GM12878 (cell line): ENCODE results near the gene OLFML2A. TPM values are rescaled to one million over a fixed set of nuclear protein-coding genes. Genes with fewer than 3 reads are reported as not detected.

Source experiments
- ATF2 ChIP-seq: IDR thresholded peaks from 2 replicates; pipeline ENCODE4 v1.6.1; 2012; ENCODE audit warnings: low read length, inconsistent platforms
- BCL11A ChIP-seq: IDR thresholded peaks from 2 replicates; pipeline ENCODE4 v1.6.1; 2011; ENCODE audit warnings: low read depth, low read length
- BCL3 ChIP-seq: IDR thresholded peaks from 2 replicates; pipeline ENCODE4 v1.6.1; 2011; ENCODE audit warnings: borderline replicate concordance, low read depth, mild to moderate bottlenecking, moderate library complexity, low read length; ENCODE audit not compliant: insufficient read depth, poor library complexity, severe bottlenecking
- EED ChIP-seq: sonication (generic); IDR thresholded peaks from 2 replicates; pipeline ENCODE4 v1.6.1; 2016; ENCODE audit warnings: antibody characterized with exemption, low read depth
- ETV6 ChIP-seq, 2 experiments: fragments of 450-650 bp in 1 of 2; IDR thresholded peaks in 1 of 2; conservative IDR thresholded peaks in 1 of 2; 2 replicates each; pipeline ENCODE4 v1.6.1; 2014; ENCODE audit warnings: antibody characterized with exemption in 1 of 2, borderline replicate concordance in 1 of 2, low read depth in 1 of 2, mild to moderate bottlenecking in 1 of 2, moderate library complexity in 1 of 2
- HDGF ChIP-seq: fragments of 450-650 bp; IDR thresholded peaks from 2 replicates; pipeline ENCODE4 v1.6.1; 2016; ENCODE audit warnings: antibody characterized with exemption
- MEF2B ChIP-seq: fragments of 450-650 bp; IDR thresholded peaks from 2 replicates; pipeline ENCODE4 v1.6.1; 2018; ENCODE audit warnings: mild to moderate bottlenecking, moderate library complexity; ENCODE audit not compliant: partially characterized antibody, poor library complexity, severe bottlenecking
- NR2C2 ChIP-seq: IDR thresholded peaks from 2 replicates; pipeline ENCODE4 v1.6.1; 2011; ENCODE audit warnings: borderline replicate concordance, low read depth; ENCODE audit not compliant: control insufficient read depth, insufficient read length
- NR2F1 ChIP-seq: fragments of 450-650 bp; conservative IDR thresholded peaks from 2 replicates; pipeline ENCODE4 v1.6.1; 2017; ENCODE audit warnings: mild to moderate bottlenecking
- RBBP5 ChIP-seq: fragments of 200-600 bp; sonication (generic); conservative IDR thresholded peaks from 2 replicates; pipeline ENCODE4 v1.6.1; 2016
- RELA ChIP-seq: fragments of 450-650 bp; IDR thresholded peaks from 2 replicates; pipeline ENCODE4 v1.8.0; 2014; ENCODE audit warnings: borderline replicate concordance; ENCODE audit not compliant: partially characterized antibody
- ZBED1 ChIP-seq: IDR thresholded peaks from 2 replicates; pipeline ENCODE4 v1.6.1; 2016; ENCODE audit warnings: borderline replicate concordance
- polyA plus RNA-seq, 11 experiments: library from polyadenylated mRNA; depleted of rRNA in 4 of 11; unstranded in 6 of 11; stranded (reverse) in 5 of 11; fragments of >200 nt; fragmentation: Nextera tagmentation in 4 of 11; fragmentation: Illumina TruSeq in 1 of 11; extraction: Ambion mirVana in 4 of 11; extraction: Trizol in 1 of 11; gene quantifications; 1 replicate in 1 of 11; 2 replicates in 10 of 11; pipeline versions ENCODE4 v1.2.1 to v1.2.3, GENCODE V29; 2011 to 2016; ENCODE audit warnings: inconsistent platforms in 2 of 11, missing spikeins in 2 of 11, low read depth in 1 of 11
- total RNA-seq, 4 experiments: library from RNA; depleted of rRNA in 3 of 4; stranded (reverse); fragments of >200 nt in 3 of 4; fragmentation: Illumina TruSeq in 1 of 4; extraction: Trizol in 1 of 4; gene quantifications; 2 replicates each; pipeline versions ENCODE4 v1.2.1 to v1.2.3, GENCODE V29; 2013 to 2021

The OLFML2A gene
- total and polyA plus RNA-seq, 10 of the 15 experiments (the other 5 are each of a cell fraction or from before 2014, with no cell fraction given) = 0.02 to 0.13 (median 0.10) TPM; not detected in 4

GRCh38 chr9:124769549-124770358 is 7.2 kb upstream of the OLFML2A start (continued):
- TF ChIP-seq BCL3 (no peak), RELA (no peak), NR2C2 (no peak), EED (no peak), ETV6 (conservative IDR thresholded peaks at IDR 0.05 in 1 of 2, IDR thresholded peaks at IDR 0.05 in 1 of 2; ENCODE audit: borderline replicate concordance in 1 of 2, low read depth in 1 of 2) (no peak), ZBED1 (no peak), ATF2 (no peak), NR2F1 (no peak; the same call in 1 of the 2 replicates), HDGF (0 out of 2 replicates have a peak, but pooled peaks have one; percentile 20), BCL11A (no peak), RBBP5 (no peak), MEF2B (no peak)
